ENCODE measurements around the gene LIFR. TPM values are rescaled to one million over a fixed set of nuclear protein-coding genes. Genes with fewer than 3 reads are reported as not detected.

LIFR gene
- total RNA-seq, 1 donor from 2014 or later = 16.0 TPM

GRCh38 chr5:38528162-38528703, 28.2 kb downstream of the LIFR start:
- TF ChIP-seq, protein P1, sequence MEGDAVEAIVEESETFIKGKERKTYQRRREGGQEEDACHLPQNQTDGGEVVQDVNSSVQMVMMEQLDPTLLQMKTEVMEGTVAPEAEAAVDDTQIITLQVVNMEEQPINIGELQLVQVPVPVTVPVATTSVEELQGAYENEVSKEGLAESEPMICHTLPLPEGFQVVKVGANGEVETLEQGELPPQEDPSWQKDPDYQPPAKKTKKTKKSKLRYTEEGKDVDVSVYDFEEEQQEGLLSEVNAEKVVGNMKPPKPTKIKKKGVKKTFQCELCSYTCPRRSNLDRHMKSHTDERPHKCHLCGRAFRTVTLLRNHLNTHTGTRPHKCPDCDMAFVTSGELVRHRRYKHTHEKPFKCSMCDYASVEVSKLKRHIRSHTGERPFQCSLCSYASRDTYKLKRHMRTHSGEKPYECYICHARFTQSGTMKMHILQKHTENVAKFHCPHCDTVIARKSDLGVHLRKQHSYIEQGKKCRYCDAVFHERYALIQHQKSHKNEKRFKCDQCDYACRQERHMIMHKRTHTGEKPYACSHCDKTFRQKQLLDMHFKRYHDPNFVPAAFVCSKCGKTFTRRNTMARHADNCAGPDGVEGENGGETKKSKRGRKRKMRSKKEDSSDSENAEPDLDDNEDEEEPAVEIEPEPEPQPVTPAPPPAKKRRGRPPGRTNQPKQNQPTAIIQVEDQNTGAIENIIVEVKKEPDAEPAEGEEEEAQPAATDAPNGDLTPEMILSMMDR (IDR thresholded peaks at IDR 0.05; ENCODE audit: insufficient read depth, low read depth, low read length) = no peak
- no peak for TF ChIP-seq EZH2 (IDR thresholded peaks at IDR 0.05; ENCODE audit: insufficient read depth, low read length)
- Mint-ChIP-seq H3K4me1 (ENCODE audit: low read depth, unreplicated experiment) (peaks cover 5% of the 10 kb centered on the region), H3K27me3 (ENCODE audit: low read depth, unreplicated experiment) (no peaks in the 10 kb centered on the region), H3K9me3 (ENCODE audit: unreplicated experiment) (peaks cover 3% of the 10 kb centered on the region), H3K36me3 (ENCODE audit: low read depth, unreplicated experiment) (peaks cover 15% of the 10 kb centered on the region), H3K4me3 (ENCODE audit: unreplicated experiment) (no peak overlapping the region), H3K27ac (ENCODE audit: unreplicated experiment) (no peak overlapping the region)
- no peak for DNase-seq (ENCODE audit: low read depth)
- no peaks in the 10 kb centered on the region for H3K36me3 ChIP-seq (ENCODE audit: insufficient read depth, low read length)
- no peak overlapping the region for H3K27ac ChIP-seq (ENCODE audit: low read depth, low read length)
- H3K27me3 ChIP-seq (ENCODE audit: insufficient read depth, low read length) = no peaks in the 10 kb centered on the region
- FAIRE-seq = no peak
- H3K9me3 ChIP-seq (ENCODE audit: insufficient read depth, low read depth, low read length) = peaks cover 5% of the 10 kb centered on the region
- H3K9ac ChIP-seq (ENCODE audit: low read length) = no peak overlapping the region
- H4K20me1 ChIP-seq (ENCODE audit: insufficient read depth, low read length) = no peaks in the 10 kb centered on the region
- no peaks in the 10 kb centered on the region for H3K4me1 ChIP-seq (ENCODE audit: insufficient read depth, low read length)
- H3K4me3 ChIP-seq (ENCODE audit: insufficient read depth, low read depth, low read length) = no peak overlapping the region
- no peak overlapping the region for H3K4me2 ChIP-seq (ENCODE audit: low read length)
- H2AFZ ChIP-seq (ENCODE audit: low read depth, low read length) = no peak overlapping the region
- no peaks in the 10 kb centered on the region for H3K79me2 ChIP-seq (ENCODE audit: insufficient read depth, low read length)

DNA sequence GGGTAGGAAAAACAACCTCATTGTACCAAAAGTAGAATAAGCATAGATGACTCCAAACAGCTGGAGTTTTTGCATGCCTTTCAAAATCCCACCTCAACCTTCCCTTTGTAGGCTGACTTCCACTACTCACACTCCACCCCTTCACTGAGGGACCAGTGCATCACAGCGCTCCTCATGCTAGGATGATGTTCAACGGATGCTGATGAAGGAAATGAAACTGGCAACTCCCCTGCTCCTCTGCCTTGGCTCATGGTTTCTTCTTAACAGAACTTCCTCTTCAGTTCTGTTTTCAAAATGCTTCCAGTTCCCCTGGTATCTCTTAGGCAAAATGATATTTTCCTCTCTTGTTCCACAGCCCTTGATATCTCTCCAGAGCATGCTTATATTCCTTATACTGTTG, 29.0 kb downstream of the LIFR start:
- no peaks in the 10 kb centered on the region for H3K27me3 ChIP-seq (ENCODE audit: insufficient read depth, low read length)
- H2AFZ ChIP-seq (ENCODE audit: low read depth, low read length) = no peak overlapping the region
- Mint-ChIP-seq H3K27me3 (ENCODE audit: low read depth, unreplicated experiment) (no peaks in the 10 kb centered on the region), H3K4me3 (ENCODE audit: unreplicated experiment) (no peak overlapping the region), H3K36me3 (ENCODE audit: low read depth, unreplicated experiment) (peaks cover 15% of the 10 kb centered on the region), H3K27ac (ENCODE audit: unreplicated experiment) (no peak overlapping the region), H3K9me3 (ENCODE audit: unreplicated experiment) (peaks cover 3% of the 10 kb centered on the region), H3K4me1 (ENCODE audit: low read depth, unreplicated experiment) (peaks cover 5% of the 10 kb centered on the region)
- no peak for FAIRE-seq
- no peak for DNase-seq (ENCODE audit: low read depth)
- H3K9ac ChIP-seq (ENCODE audit: low read length) = no peak overlapping the region
- no peaks in the 10 kb centered on the region for H4K20me1 ChIP-seq (ENCODE audit: insufficient read depth, low read length)
- no peak overlapping the region for H3K4me2 ChIP-seq (ENCODE audit: low read length)
- H3K79me2 ChIP-seq (ENCODE audit: insufficient read depth, low read length) = no peaks in the 10 kb centered on the region
- H3K36me3 ChIP-seq (ENCODE audit: insufficient read depth, low read length) = no peaks in the 10 kb centered on the region
- peaks cover 5% of the 10 kb centered on the region for H3K9me3 ChIP-seq (ENCODE audit: insufficient read depth, low read depth, low read length)
- H3K4me3 ChIP-seq (ENCODE audit: insufficient read depth, low read depth, low read length) = no peak overlapping the region
- no peaks in the 10 kb centered on the region for H3K4me1 ChIP-seq (ENCODE audit: insufficient read depth, low read length)
- TF ChIP-seq, protein P1 (IDR thresholded peaks at IDR 0.05; ENCODE audit: insufficient read depth, low read depth, low read length) = no peak
- no peak for TF ChIP-seq EZH2 (IDR thresholded peaks at IDR 0.05; ENCODE audit: insufficient read depth, low read length)
- no peak overlapping the region for H3K27ac ChIP-seq (ENCODE audit: low read depth, low read length)

GRCh38 chr5:38524022-38524421, 32.4 kb downstream of the LIFR start:
- no peak overlapping the region for H3K27ac ChIP-seq (ENCODE audit: low read depth, low read length)
- no peak overlapping the region for H3K4me2 ChIP-seq (ENCODE audit: low read length)
- H3K4me3 ChIP-seq (ENCODE audit: insufficient read depth, low read depth, low read length) = no peak overlapping the region
- H2AFZ ChIP-seq (ENCODE audit: low read depth, low read length) = no peak overlapping the region
- H3K79me2 ChIP-seq (ENCODE audit: insufficient read depth, low read length) = no peaks in the 10 kb centered on the region
- H4K20me1 ChIP-seq (ENCODE audit: insufficient read depth, low read length) = no peaks in the 10 kb centered on the region
- H3K27me3 ChIP-seq (ENCODE audit: insufficient read depth, low read length) = no peaks in the 10 kb centered on the region
- Mint-ChIP-seq H3K9me3 (ENCODE audit: unreplicated experiment) (peaks cover 4% of the 10 kb centered on the region), H3K4me1 (ENCODE audit: low read depth, unreplicated experiment) (peaks cover 5% of the 10 kb centered on the region), H3K27ac (ENCODE audit: unreplicated experiment) (no peak overlapping the region), H3K4me3 (ENCODE audit: unreplicated experiment) (no peak overlapping the region), H3K27me3 (ENCODE audit: low read depth, unreplicated experiment) (no peaks in the 10 kb centered on the region), H3K36me3 (ENCODE audit: low read depth, unreplicated experiment) (peaks cover 36% of the 10 kb centered on the region)
- DNase-seq (ENCODE audit: low read depth) (no peak), FAIRE-seq (no peak)
- H3K4me1 ChIP-seq (ENCODE audit: insufficient read depth, low read length) = no peaks in the 10 kb centered on the region
- H3K9ac ChIP-seq (ENCODE audit: low read length) = no peak overlapping the region
- no peaks in the 10 kb centered on the region for H3K36me3 ChIP-seq (ENCODE audit: insufficient read depth, low read length)
- TF ChIP-seq EZH2 (IDR thresholded peaks at IDR 0.05; ENCODE audit: insufficient read depth, low read length) = no peak
- TF ChIP-seq, protein P1 (IDR thresholded peaks at IDR 0.05; ENCODE audit: insufficient read depth, low read depth, low read length) = no peak
- no peaks in the 10 kb centered on the region for H3K9me3 ChIP-seq (ENCODE audit: insufficient read depth, low read depth, low read length)
